Fibroblast of skin of left biceps (primary cell): ENCODE results near the gene RAB11FIP5.

Experiments
- DNase-seq, 2 experiments: peaks; one replicate each; pipeline ENCODE4 v3.0.0-alpha.2; 2013; ENCODE audit warnings: low read depth in 2 of 2

RAB11FIP5 gene

DNA sequence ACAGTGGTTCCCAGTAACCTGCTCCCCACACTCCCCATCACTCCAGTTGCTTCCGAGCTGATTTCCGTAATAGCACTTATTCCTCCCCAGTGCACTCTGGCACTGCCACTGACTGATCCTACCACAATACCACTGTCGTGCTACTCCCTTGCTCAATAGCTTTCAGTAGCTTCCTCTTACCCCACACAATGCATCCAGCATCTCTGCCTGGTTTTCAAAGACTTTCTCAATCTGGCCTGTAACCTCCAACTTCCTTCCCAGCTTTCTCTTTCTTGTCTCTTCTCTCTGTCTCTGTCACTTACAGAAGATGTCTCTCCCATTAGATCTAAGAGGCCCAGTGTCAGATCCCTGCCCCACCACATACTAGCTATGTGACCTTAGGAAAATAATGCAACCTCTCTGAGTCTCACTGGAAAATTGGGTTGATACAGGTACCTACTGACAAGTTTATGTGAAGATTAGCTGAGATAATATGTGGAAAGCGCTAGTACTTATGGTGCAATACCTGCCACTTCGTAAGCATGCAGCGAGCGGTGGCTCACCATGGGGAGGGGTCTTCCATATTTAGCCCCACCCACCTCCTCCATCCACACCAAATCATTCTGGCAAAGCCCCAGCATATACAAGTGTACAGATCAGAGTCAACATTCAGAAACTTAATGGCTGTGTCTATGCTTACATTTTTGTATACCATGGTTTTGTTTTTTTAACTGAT lies 77.9 kb downstream of the RAB11FIP5 start:
- no peak for DNase-seq

DNA sequence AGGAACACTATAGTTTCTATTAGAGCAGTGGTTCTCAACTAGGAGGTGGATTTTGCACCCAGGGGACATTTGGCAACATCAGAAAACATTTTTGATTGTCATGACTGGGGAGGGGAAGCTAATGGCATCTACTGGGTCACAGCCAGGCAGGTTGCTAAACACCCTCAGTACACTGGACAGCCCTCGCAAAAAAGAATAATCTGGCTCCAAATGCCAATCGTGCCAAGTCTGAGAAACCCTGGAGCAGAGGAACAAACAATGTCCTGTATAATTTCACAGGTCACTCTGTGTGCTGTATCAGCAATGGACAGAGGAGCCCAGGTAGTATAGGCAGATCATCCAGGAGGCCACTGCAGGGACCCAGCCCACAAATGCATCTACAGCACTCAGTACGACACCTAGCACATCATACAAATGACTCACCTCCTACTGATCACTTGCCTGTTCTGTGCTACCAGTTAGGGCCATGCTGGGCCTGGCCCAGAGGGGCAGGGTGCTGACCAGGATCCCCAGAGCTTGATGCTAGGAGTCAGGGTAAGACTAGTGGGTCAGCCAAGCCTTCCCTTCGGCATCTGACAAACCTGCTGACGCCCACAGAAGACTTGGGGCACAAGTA lies 78.9 kb downstream of the RAB11FIP5 start:
- DNase-seq: no peak

GRCh38 chr2:73033142-73033765 lies 79.5 kb downstream of the RAB11FIP5 start:
- no peak for DNase-seq

DNA sequence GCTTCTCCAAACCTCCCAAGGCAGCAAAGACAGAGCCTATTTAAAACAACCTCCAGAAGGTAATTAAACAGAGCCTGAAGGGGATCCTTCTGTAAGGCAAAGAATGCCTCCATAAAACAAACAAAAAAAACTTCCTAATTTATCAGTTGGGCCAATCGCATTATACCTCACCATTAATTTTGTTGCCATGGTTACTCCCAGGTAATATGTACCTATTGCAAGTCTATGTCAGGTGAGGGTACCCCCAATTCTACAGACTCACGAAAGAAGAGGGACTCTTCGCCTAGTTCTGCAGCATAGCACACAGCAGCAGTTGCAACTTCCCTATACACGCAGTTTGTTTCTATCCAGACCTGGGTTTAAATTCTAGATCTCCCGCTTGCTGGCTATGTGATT lies 80.0 kb downstream of the RAB11FIP5 start:
- no peak for DNase-seq

GRCh38 chr2:73031725-73032701 lies 80.7 kb downstream of the RAB11FIP5 start:
- no peak for DNase-seq

GRCh38 chr2:73031095-73031678 lies 81.6 kb downstream of the RAB11FIP5 start:
- no peak for DNase-seq

- no peak for DNase-seq
Observed at GRCh38 chr2:73028841-73029240, 83.9 kb downstream of the RAB11FIP5 start.

GRCh38 chr2:73027340-73027739 lies 85.4 kb downstream of the RAB11FIP5 start:
- no peak for DNase-seq

DNA sequence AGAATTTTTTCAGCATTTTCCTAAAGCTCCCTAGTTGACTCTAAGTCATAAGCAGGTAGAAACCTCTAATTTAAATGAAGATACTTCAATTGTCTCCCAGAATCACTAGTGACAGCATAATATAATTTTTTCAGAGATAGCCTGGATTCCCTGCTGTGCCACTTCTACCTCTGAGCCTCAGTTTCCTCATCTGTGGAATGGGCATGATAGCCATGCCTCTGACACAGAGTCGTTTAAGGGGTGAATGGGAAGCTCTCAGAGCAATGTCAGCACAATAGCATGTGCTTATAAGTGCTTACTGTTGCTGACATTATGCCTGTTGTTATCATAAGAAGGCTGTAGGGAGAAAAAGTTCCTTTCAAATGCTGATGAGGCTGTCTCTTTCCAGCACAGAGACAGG lies 89.3 kb downstream of the RAB11FIP5 start:
- no peak for DNase-seq
